Colon (tissue), 2 donors: ENCODE results near the gene ZNF883.
"Not testable (repeated sequence)": the region's sequence is repeated elsewhere in the genome, so short reads cannot be mapped to it uniquely, and the experiment has no call there.

Source experiments
- FAIRE-seq: peaks from 2 replicates; lab custom pipeline; 2012; peaks lifted over from hg19 to GRCh38; lab: Jason Lieb, UNC
- donor health status: control.
- donor health status: control.

ZNF883 gene

DNA sequence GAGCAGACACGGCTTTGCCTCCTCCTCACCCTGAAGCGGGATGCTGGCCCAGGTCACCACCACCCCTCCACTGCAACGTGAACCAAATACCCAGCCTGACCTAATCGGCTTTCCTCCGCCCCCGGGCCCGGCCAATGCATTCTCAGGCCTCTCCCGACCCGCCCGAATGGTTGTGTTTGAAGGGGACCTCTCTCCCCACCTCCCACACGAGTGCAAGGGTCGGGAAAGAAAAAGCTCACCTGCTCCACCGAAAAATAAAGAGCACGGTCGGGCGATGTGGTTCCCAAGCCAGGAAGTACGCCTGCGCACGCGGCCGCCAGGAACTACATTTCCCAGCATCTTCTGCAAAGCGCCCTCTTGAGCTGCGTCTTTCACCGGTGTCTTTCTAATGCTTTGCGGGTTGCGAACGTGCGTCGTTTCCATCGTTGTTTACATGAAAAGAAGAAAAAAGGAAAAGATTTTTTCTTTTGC is at the start of gene ZNF883:
Gene ZNF883 (minus strand): TSS at position 282 of the 471 bp plus-strand sequence.
- no peak for FAIRE-seq

DNA sequence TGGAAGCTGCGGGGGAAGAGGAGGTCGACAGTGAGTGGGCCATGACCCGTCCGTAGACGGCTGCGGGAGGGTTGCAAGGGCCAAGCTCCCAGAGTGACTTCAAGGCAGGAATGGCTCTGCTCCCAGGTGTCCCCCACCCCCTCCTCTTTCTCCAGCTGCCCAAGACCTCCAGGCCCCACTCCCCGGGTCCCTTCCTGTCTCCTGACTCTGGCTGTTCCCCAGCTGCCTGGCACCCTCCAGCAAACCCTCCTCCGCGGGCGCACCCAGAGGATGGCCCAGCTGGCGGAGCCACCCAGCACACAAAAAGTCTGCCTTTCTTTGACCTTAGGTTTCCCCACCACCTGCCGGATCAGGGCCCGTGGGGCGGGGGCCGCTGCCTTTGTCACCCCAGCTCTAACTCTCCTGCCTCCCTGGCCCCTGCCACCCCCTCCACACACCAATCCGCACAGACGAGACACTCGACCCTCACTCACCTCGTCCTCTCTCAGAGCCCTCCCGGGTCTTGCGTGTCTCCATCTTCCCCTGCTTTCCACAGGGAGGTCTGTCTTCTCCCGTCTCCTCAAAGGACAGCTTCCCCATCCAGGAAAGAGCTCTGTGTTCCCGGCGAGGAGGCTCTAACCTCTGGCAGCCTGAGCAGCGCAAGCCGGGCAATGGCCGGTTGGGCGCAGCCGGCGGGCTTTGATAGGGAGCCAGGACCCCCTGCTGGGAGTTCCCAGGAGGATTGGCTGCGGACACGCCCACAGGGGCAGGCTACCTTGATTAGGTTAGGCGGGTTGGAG is 49.3 kb upstream of the ZNF883 start:
- not testable (repeated sequence) for FAIRE-seq

DNA sequence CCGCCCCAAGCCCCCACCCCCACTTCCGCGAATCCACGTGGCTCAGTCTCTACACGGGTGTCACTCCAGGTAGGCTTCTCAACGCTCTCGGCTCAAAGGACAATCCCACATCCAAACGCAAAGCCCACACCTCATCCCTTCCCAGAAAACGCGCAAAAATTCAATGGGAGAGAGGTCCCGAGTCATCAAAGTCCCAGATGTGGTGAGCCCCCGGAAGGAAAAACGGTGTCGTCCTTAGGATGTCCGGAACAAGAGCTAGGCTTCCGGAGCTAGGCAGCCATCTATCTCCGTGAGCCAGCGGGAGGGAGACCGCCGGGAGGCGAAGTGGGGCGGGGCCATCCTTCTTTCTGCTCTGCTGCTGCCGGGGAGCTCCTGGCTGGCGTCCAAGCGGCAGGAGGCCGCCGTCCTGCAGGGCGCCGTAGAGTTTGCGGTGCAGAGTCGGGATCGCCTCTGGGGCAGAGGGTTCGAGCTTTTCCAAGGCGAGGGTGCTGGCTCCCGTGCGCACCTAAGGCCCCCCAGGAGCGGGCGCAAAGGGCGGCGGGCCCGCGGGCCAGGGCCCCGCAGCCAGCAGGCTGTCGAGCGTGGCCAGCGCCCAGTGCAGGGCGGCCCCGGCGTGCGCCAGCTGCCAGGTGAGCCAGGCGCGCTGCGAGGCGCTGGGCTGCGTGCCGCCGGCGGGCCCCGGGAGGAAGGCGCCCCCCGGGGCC is 47.7 kb upstream of the ZNF883 start:
- FAIRE-seq, result not testable (repeated sequence)

DNA sequence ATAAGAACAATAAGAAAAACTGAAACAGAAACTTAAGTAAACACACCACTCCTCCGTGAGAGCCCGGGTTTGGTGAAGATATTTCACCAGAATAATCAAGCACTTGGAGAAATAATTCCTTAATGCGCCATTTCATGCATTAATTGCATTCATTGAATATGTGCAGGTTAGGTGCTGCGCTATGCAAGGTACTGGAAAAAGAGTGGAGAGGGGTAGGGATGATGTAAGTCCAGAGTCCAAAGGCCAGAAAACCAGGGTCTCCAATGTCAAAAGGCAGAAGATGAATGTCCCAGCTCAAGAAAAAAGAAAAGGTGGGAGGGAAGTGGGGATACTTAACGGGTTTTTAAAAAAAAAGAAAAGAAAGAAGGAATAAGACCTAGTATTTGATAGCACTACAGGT is 45.2 kb upstream of the ZNF883 start:
- FAIRE-seq, result no peak

DNA sequence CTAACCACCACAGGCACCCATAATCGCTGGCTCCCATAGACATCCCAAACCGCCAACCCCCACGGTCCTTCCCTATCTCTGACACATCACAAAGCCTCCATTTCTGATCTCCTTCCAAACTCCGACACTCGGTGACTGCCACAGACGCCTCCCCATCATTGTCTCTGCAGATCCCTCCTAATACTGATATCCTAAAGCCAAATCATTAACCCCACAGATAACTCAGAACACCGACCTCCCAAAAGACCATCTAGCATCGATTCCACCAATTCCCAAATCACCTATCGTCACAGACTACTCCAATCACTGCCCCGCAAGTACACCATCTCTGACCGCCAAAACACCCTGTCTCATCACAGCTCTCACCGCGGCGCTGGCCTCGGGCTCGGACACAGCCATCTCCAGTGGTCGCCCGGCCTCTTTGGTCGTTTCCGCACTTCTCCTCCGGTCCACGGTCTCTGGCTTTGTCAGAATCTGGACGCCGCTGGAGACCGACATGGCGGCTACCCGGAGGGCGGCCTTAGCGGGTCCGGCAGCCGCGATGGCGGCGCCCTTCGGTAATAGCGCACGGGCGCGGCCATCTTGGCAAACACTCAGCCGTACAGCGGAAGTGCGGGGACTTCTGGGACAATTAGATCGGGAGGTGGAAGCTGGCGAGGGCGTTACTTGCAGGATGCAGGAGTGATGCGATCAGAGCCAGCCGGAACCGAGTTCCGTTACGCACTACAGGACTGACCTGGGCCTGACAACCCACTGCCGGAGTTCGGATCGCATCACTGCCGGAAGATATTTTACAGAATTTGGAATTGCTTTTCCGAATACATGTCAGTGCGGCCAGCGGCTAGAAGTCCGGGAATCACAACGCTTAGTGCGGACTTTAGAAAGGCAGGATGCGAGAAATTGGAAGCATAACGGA is 44.5 kb upstream of the ZNF883 start, which contains the start of gene ZFP37:
Gene ZFP37 (minus strand): TSS at position 534 of the 916 bp plus-strand sequence. CDS start 36 bp downstream, at position 498.
- FAIRE-seq, result no peak

DNA sequence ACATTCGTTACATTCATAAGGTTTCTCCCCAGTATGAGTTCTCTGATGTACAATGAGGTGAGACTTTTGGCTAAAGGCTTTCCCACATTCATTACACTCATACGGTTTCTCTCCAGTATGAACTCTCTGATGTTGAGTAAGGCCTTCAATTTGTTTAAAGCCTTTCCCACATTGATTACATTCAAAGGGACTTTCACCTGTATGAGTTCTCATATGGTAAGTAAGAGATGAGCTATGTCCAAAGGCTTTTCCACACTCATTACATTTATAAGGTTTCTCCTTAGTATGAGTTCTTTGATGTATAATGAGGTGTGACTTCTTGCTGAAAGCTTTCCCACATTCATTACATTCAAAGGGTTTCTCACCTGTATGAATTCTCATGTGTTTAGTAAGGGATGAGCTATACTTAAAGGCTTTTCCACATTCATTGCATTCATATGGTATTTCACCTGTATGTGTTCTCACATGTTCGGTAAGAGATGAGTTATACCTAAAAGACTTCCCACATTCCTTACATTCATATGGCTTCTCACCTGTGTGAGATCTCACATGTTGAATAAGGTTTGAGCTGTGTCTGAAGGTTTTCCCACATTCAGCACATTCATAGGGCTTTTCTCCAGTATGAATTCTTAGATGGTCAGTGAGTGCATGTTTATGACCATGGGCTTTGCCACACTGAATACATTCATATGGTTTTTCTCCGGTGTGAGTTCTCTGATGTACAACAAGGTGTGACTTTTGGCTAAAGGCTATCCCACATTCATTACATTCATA is 31.1 kb upstream of the ZNF883 start:
- no peak for FAIRE-seq

DNA sequence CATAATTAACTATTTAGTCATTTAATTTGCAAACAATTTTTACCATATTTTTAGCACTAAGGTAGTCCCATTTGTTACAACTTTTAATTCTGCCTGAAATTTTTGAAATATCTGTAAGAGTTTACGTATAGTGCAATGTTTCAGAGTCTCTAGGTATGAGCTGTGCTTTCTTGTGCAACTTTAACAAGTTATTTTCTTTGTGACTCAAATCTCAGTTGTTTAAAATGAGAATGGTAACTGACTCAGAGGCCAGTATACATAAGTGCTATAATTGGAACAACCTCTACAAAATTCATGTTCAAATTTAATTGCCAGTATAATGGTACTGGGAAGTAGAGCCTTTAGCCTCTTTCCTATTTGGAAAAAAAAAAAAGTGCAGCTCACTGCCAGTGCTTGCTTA is 14.2 kb upstream of the ZNF883 start:
- FAIRE-seq, result no peak

DNA sequence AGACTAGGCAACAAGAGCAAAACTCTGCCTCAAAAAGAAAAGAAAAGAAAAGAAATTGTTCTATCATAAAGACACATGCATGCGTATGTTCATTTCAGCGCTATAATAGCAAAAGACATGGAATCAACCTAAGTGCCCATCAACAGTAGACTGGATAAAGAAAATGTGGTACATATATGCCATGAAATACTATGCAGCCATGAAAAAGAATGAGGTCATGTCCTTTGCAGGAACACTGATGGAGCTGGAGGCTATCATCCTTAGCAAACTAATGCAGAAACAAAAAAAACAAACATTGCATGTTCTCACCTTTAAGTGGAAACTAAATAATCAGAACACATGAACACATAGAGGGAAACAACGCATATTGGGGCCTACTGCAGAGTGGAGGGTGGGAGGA is 6.3 kb upstream of the ZNF883 start:
- no peak for FAIRE-seq

DNA sequence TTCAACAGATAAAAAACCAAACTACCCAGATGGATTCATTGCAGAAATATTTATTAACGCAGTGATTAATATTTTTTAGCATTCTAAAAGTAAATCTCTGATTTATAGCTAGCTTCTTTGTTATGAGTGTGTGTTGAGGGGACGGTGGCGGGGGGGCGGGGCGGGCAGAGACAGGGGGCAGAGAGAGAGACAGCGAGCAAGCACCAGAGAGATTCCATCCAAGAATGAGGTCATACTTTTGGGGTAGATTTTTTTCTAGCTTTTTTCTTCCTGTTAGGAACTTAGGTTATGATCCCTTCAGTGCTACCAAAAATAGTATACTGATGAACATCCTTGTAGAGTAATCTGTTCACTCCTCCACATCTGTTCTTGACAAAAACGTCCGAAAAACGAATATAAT is 500 bp upstream of the ZNF883 start:
- no peak for FAIRE-seq

DNA sequence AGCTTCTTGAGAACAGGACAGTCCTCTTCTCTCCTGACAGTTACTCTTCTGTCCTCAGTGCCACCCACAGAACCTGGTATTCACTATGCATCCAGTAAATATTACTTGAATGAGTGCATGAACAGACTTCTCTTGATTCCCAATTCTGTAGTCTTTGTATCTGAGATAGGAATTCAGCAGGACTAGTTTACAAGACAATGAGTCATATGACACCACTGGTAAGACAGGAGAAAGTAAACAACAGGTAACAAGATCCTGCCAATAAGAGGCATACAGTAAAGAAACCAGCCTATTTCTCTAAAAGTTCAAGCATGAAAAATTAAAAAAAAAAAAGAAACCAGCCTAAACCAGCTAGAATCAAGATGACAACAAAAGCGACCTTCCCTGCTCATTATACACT is 6.2 kb downstream of the ZNF883 start:
- no peak for FAIRE-seq

DNA sequence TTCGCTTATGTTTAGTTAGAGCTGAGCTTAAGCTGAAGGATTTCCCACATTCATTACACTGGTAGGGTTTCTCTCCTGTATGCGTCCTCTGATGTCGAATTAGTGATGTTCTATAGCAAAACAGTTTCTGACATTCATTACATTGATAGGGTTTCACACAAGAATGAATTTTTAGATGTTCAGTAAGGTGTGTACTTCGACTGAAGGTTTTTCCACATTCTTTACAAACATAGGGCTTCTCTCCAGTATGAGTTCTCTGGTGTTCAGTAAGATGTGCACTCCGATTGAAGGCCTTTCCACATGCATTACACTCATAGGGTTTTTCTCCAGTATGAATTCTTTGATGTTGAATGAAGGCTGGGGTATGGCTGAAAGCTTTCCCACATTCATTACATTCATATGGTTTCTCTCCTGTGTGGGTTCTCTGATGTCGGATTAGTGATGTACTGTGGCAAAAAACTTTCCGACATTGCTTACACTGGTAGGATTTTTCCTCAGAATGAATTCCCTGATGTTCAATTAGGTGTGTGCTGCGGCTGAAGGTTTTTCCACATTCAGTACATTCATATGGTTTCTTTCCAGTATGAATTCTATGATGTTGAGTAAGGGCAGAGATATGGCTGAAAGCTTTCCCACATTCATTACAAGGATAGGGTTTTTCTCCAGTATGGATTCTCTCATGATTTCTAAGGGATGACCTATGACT is 14.6 kb downstream of the ZNF883 start:
- FAIRE-seq, result no peak

DNA sequence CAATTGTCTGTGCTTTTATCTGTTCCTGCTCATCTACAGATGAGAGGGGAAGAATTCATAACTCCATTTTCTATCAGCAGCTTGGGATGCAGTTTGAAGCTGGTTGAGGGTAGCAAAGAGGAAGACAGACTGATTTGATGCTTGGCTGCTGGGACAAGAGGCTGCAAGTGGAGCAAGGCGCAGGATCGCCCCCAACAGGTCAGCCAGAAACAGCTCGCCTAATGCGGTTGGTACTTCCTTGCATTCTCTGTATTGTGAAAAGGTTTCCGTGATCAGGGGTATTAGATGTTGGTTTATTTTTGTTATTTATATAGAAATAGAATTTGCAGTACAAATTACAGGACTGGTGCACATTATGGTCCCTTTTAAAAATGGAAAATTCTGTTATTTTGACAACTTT is 40.6 kb downstream of the ZNF883 start:
- FAIRE-seq, result no peak

DNA sequence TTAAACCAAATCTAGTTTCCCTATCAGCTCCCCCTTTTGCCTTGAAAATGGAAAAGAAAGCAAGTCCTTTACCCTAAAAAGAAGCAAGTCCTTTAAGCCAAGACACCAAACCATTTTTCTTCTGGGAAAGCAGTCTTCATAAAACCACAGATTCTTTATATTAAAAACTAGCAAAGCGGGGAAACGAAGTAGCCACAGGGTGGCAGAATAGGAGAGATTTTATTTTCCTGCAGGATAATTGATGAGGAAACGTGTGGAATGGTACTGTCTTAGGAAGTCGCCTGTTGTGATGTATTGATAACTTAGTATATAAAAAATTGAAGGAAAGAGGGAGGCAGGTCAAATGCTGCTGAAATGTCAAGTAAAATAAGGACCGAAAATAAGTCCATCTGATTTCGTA is 41.1 kb downstream of the ZNF883 start:
- no peak for FAIRE-seq

DNA sequence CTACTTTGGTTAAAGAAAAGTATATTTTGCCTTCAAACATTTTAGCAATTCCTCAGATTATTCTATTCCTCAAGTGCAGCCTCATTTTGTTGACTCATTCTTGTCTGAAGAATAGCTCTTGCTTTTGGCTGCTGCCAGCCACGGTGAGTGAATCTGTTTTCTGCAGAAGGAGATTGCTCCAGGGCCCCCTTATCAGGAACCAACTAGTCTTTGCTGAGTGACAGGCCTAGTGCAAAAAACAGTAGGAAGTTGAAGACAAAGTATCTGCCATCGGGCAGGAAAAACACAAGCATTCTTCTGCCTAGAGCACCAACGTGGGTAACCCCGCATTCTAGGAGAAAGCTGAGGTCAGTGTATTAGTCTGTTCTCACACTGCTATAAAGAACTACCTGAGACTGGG is 42.3 kb downstream of the ZNF883 start:
- FAIRE-seq, result no peak

DNA sequence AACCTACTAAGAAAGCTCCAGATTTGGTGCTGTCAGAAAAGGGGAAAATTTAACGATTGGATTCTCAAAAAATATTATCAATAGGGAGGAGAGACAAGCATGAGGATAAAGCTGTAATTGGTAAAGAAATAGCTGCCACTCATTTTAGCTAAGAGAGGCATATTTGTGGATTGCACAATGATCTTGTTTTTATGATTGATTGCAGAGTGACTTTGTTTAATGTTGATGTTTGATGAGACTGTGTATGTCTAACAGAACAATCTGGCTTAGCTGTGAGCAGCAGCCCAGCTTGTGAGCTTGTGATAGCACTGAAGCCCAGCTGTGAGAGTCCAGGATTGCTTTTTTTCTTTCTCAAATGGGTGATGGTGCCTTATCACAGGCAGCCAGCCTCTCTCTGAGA is 56.4 kb downstream of the ZNF883 start:
- FAIRE-seq, result no peak

DNA sequence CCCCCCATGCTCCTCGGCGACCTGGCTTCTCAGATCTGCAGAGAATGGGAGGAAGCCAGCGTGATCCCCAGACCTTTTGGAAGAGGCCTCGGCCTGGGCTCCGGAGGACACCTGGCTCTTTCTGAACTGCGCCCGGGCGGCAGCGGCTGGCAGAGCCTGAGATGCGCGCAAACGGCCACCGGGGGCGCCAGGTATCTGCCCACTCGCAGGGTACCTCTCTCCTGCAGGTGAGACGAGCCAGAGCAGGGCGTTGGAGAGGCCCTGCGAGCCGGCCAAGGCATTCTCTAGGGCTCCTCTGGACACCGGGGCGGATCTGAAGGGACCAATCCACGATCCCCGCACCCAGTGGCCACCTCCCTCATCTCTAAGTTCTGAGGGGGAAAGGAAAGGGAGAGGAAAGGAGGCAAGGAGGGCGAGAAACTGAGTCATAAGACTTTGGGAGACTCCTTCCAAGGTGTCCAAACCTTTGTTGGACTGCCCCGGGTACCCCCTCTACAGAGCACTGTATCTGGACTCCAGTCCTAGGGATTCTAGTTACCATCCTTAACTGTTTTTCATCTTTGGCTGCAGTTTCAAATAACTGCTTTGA is 66.3 kb downstream of the ZNF883 start:
- no peak for FAIRE-seq

DNA sequence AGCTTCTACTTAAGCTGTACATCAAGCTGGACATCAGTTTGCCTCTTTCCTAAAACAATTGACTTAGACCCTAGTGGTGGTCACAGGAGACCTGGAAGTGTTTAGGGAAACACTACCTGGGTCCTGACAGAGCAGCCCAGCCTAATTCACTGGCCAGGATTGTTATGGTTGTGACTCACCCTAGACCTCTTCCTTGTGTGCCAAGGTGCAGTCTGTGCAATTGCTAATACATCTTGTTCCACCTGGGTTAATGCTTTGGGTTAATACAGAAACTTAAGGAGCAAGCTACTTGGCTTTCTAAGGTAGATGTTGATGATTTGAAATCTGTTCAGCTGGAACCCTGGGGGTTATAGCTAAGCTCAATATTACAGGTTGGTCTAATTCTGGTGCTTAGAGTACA is 72.6 kb downstream of the ZNF883 start:
- FAIRE-seq, result no peak

DNA sequence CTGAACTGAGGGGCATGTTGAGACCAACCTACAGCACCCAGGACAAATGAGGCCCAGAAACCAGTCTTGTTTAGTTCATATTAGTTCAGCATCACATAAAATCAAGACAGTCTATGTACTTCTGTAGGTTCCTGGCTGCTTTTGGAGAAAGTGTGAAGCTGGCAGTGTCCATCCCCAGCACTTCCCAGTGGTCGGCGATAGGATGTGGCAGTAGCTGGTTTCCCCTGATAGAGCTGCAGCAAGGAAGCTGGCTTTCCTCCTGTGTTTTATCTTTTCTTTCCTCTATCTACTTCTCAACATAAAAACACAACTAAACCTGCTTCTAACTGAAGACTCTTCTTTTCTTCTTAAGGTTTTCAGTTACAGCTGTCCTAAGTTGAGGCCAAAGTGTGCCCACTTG is 78.3 kb downstream of the ZNF883 start:
- no peak for FAIRE-seq

DNA sequence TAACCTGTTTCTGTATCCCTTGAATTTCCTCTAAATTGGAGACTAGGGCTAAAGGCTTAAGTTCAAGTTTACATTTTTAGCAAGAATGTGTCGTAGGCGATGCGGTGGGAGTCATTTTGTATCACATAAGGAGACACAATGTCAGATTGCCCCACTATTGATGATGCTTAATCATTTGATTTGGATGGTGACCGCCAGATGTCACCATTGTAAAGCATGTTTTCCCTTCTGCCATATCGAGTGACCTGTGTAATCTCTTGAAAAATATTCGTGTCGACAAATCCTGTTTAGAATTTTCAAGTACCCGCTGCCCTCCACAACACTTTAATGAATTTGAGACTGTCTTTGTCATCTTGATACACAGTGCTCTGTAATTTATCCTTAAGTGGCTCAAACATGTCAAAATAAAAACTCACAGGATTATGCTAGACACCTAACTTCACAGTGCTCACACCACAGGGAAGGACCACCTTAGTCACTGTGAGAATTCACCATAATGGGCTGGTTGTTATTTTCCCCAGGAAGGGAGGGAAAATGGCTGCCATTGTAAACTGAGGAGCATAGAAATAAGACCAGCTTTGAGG is 86.8 kb downstream of the ZNF883 start:
- no peak for FAIRE-seq

DNA sequence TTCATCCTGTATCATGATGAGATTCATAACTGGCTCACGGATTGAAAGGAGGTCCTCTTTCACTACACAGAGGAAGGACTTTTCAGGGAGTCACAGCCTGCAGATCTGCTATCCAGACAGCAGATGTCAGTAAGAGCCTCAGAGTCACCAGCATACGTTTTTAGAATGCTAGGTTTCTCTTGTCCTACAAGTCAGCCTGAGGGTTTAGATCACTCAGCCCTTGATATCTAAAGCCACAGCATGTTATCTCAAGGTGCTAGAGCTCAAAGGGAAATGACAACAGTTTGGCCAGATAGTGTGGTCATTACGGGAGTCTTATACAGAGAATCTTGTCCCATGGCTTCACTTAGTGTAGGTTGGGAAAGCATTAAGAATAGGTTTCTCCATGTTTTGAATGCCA is 90.4 kb downstream of the ZNF883 start:
- FAIRE-seq, result no peak
